Activated CD4-positive, alpha-beta T cell treated with anti-CD3 and anti-CD28 coated beads for 36 hours (primary cell): ENCODE measurements around the gene PLCL1. TPM values are rescaled to one million over a fixed set of nuclear protein-coding genes. Genes with fewer than 3 reads are reported as not detected.

Experiments used
- ATAC-seq: fragments of 200-7000 bp; cut with Tn5 transposase; one replicate; pipeline ENCODE4 v1.10.0; 2021; ENCODE audit warnings: mild to moderate bottlenecking, moderate library complexity
- CTCF ChIA-PET: fragments of 350-600 bp; sonication (Branson Sonifier 250); formaldehyde crosslinking; loops from one replicate; lab custom pipeline; 2021; ENCODE audit warnings: antibody characterized with exemption; lab: Charles Lee
- POLR2A ChIA-PET: fragments of 350-600 bp; sonication (Branson Sonifier 250); formaldehyde crosslinking; loops from one replicate; lab custom pipeline; 2021; ENCODE audit warnings: antibody characterized with exemption, inconsistent platforms; lab: Charles Lee
- DNase-seq: peaks from one replicate; pipeline ENCODE4 v3.0.0-alpha.2; 2020
- H3K27ac Mint-ChIP-seq: one replicate; pipeline ENCODE4 v1.8.0; 2021; ENCODE audit warnings: mixed read lengths
- H3K27me3 Mint-ChIP-seq: one replicate; pipeline ENCODE4 v1.8.0; 2021; ENCODE audit warnings: mixed read lengths
- H3K36me3 Mint-ChIP-seq: one replicate; pipeline ENCODE4 v1.8.0; 2021; ENCODE audit warnings: low read depth, mixed read lengths
- H3K4me1 Mint-ChIP-seq: one replicate; pipeline ENCODE4 v1.8.0; 2021; ENCODE audit warnings: mixed read lengths
- H3K4me3 Mint-ChIP-seq: one replicate; pipeline ENCODE4 v1.8.0; 2021; ENCODE audit warnings: mild to moderate bottlenecking, moderate library complexity, mixed read lengths
- H3K9me3 Mint-ChIP-seq: one replicate; pipeline ENCODE4 v1.8.0; 2021; ENCODE audit warnings: low read depth, mixed read lengths
- intact Hi-C, 2 experiments: fragments of 100-400 bp; cut with DNase I in 1 of 2; cut with micrococcal nuclease in 1 of 2; formaldehyde crosslinking; loops; one replicate each; pipeline versions ENCODE4 v1.14.2 to v1.15.1; 2022 to 2024; cut with DNase I, micrococcal nuclease
- total RNA-seq, 2 experiments: library from RNA; stranded (reverse); gene quantifications; one replicate each; pipeline ENCODE4 v1.2.3, GENCODE V29; 2021

Gene PLCL1
- total RNA-seq, 2 experiments from 2014 or later, result 1.6 to 1.7 TPM

DNA sequence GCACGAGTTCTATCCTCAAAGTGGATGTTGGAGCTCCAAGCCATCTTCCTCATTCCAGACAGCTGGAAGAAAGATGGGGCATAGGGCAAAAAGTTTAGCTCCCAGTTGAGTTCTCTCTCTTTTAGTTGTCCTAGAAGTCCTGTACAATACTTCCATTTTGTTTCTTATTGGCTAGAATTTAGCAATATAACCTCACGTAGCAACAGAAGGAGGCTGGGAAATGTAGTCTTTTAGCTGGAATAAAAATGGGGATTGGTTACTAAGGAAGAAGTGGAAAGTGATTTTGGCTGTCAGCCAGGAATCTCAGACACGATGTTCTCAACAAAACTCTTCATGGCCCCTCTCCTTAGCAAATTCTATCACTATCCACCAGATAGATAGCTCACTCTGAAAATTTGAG, 79.9 kb downstream of the PLCL1 start:
- intact Hi-C loops, result no loop called here
- peaks cover 5% of the 10 kb centered on the region for H3K36me3 Mint-ChIP-seq
- H3K9me3 Mint-ChIP-seq, result no peaks in the 10 kb centered on the region
- ATAC-seq (no peak), DNase-seq (no peak)
- no peak overlapping the region for H3K27ac Mint-ChIP-seq
- ChIA-PET CTCF (interaction anchor here (0.8 kb wide), 1 partner anchor 9 kb away, joined by 3 read pairs; no protein-coding TSS in a partner anchor), POLR2A (no interaction called here)
- H3K27me3 Mint-ChIP-seq, result no peaks in the 10 kb centered on the region
- H3K4me3 Mint-ChIP-seq, result no peak overlapping the region
- H3K4me1 Mint-ChIP-seq, result peaks cover 26% of the 10 kb centered on the region

DNA sequence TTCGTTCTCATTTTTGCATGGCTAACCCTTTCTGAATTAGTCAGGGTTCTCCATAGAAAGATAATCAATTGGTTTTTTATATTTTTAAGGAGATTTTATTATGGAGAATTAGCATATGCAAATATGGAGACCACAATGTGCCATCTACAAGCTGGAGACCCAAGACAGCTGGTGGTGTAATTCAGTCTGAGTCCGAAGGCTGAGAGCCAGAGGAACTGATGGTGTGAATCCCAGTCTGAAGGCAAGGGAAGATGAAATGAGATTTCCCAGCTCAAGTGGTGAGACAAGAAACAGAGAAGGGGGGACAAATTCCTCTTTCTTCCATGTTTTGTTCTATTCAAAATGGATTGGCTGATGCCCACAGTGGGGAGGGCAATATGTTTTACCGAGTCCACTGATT, 80.7 kb downstream of the PLCL1 start:
- DNase-seq, result no peak

DNA sequence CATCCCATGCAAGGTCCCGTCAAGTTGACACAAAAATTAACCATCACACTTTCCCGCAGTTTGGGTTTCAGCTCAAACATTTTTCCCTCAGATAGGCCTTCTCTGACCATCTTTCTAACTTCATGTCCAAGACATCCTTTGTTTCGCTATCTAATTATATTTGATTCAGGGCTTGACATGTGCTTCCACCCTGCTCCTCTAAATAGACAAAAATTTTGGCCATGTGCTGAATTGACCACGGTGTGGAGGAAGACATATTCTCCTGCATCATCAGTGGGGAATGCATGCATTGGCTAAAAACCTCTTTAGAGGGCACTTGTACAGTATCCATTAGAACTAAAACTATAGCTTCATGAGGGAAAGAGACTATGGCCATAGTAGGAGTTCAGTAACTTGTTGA, 81.2 kb downstream of the PLCL1 start:
- no peaks in the 10 kb centered on the region for H3K27me3 Mint-ChIP-seq
- H3K9me3 Mint-ChIP-seq, result no peaks in the 10 kb centered on the region
- H3K4me1 Mint-ChIP-seq, result peaks cover 32% of the 10 kb centered on the region
- ChIA-PET CTCF (interaction anchor here (0.5 to 1.6 kb wide), 6 partner anchors 10 to 77 kb away, joined by 3 to 8 read pairs (median 3); no protein-coding TSS in a partner anchor), POLR2A (interaction anchor here (1.1 kb wide), 1 partner anchor 59 kb away, joined by 3 read pairs; no protein-coding TSS in a partner anchor)
- DNase-seq (no peak), ATAC-seq (no peak)
- no peak overlapping the region for H3K27ac Mint-ChIP-seq
- peaks cover 5% of the 10 kb centered on the region for H3K36me3 Mint-ChIP-seq
- intact Hi-C loops, result loop anchor here in 1 of 2 experiments (5.0 kb wide), 2 partner anchors 83 to 117 kb away; partner anchors contain the start of gene PLCL1
- H3K4me3 Mint-ChIP-seq, result no peak overlapping the region

More for the DNA sequence above, 80.7 kb downstream of the PLCL1 start:
- ATAC-seq, result no peak
- CTCF ChIA-PET, result interaction anchor here (0.9 to 1.6 kb wide), 3 partner anchors 13 to 77 kb away, joined by 3 read pairs; no protein-coding TSS in a partner anchor
- POLR2A ChIA-PET, result interaction anchor here (1.1 kb wide), 1 partner anchor 60 kb away, joined by 3 read pairs; no protein-coding TSS in a partner anchor
- Mint-ChIP-seq H3K27ac (no peak overlapping the region), H3K9me3 (no peaks in the 10 kb centered on the region), H3K27me3 (no peaks in the 10 kb centered on the region), H3K36me3 (peaks cover 5% of the 10 kb centered on the region), H3K4me3 (no peak overlapping the region), H3K4me1 (peaks cover 31% of the 10 kb centered on the region)
- intact Hi-C loops, result loop anchor here in 1 of 2 experiments (5.0 kb wide), 2 partner anchors 83 to 117 kb away; partner anchors contain the start of gene PLCL1

DNA sequence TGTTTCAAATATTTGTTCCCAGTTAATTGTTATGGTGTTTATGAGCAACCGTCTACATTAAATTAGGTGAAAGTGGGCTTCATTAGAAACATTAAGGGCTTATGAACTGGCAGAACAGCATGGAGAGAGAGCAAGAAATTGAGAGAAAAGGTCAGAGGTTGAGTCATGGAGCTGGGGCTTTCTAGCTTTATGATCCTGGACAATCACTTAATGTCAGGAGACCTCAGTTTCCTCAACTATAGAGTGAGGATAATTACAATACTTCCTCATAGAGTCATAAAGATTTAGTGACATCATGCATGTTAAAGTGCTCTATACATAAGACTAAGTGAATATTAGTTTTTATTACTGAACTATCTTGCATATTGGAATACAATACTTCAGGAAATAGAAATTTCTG, 83.9 kb downstream of the PLCL1 start:
- ChIA-PET POLR2A (interaction anchor here (0.5 to 1.4 kb wide), 6 partner anchors 10 to 117 kb away, joined by 3 to 6 read pairs (median 3); no protein-coding TSS in a partner anchor), CTCF (interaction anchor here (1.1 to 1.9 kb wide), 5 partner anchors 22 to 75 kb away, joined by 3 to 10 read pairs (median 5); no protein-coding TSS in a partner anchor)
- Mint-ChIP-seq H3K27me3 (no peaks in the 10 kb centered on the region), H3K36me3 (peaks cover 5% of the 10 kb centered on the region), H3K4me1 (peaks cover 54% of the 10 kb centered on the region), H3K4me3 (no peak overlapping the region), H3K9me3 (no peaks in the 10 kb centered on the region), H3K27ac (peak overlapping the region; percentile 66)
- intact Hi-C loops, result loop anchor here (1.0 to 5.0 kb wide), 4 partner anchors 18 to 114 kb away; partner anchors contain the start of gene PLCL1 (in 2 of the 2)
- ATAC-seq, result no peak
- DNase-seq, result no peak

DNA sequence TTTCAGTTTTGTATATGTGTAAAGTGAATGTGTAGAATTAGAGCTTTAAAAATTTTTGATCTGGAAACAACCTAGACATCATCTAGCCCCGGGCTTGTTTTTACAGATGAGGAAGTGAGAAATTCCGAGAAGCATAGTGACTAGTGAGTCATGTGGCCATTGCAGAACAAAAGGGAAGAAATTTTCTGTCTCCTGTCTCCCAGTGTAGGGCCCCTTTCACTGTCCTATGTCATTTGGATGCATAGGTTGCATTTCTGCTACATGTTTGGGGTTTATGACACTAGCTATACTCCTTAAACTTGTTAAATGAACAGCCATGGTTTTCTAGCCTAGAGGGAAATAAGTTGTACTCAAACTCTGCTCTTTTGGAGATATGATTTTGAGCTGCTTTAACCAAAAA, 84.6 kb downstream of the PLCL1 start:
- H3K27me3 Mint-ChIP-seq, result no peaks in the 10 kb centered on the region
- intact Hi-C loops, result loop anchor here (1.0 to 5.0 kb wide), 4 partner anchors 51 to 113 kb away; partner anchors contain the start of gene PLCL1 (in 2 of the 2)
- POLR2A ChIA-PET, result interaction anchor here (0.5 to 1.4 kb wide), 5 partner anchors 9 to 116 kb away, joined by 3 to 6 read pairs (median 3); no protein-coding TSS in a partner anchor
- H3K36me3 Mint-ChIP-seq, result peaks cover 5% of the 10 kb centered on the region
- peak overlapping the region; percentile 38 for H3K4me3 Mint-ChIP-seq
- H3K27ac Mint-ChIP-seq, result peak overlapping the region; percentile 89
- peaks cover 57% of the 10 kb centered on the region for H3K4me1 Mint-ChIP-seq
- H3K9me3 Mint-ChIP-seq, result no peaks in the 10 kb centered on the region
- CTCF ChIA-PET, result interaction anchor here (0.5 to 1.9 kb wide), 10 partner anchors 14 to 1347 kb away, joined by 3 to 10 read pairs (median 4); no protein-coding TSS in a partner anchor
- peak; percentile 58 for DNase-seq
- ATAC-seq, result peak; percentile 87

DNA sequence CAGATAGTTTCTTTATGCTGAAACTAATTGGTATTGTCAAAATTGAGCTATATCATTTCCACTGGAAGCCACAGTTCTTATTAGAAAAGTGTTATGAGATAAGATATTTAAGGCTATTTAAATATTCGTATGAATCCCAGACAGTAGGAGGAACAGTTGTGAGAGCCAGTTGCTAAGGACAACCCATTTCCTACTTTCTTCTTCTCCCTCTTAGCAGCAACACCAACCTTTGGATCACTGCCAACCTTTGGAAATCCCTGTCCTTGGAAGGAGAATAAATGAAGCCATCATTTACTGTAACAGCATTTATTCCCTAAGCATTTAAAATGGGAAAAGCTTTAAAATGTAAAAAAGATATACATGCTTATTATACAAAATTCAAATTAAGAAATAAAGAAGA, 85.8 kb downstream of the PLCL1 start:
- no peaks in the 10 kb centered on the region for H3K9me3 Mint-ChIP-seq
- intact Hi-C loops, result loop anchor here (5.0 kb wide), 1 partner anchor 42 kb away; no protein-coding TSS in a partner anchor
- no peaks in the 10 kb centered on the region for H3K36me3 Mint-ChIP-seq
- no peak for DNase-seq
- POLR2A ChIA-PET, result no interaction called here
- no peak overlapping the region for H3K27ac Mint-ChIP-seq
- CTCF ChIA-PET, result interaction anchor here (0.7 to 1.9 kb wide), 6 partner anchors 26 to 176 kb away, joined by 3 to 10 read pairs (median 4); no protein-coding TSS in a partner anchor
- ATAC-seq, result no peak
- H3K4me1 Mint-ChIP-seq, result peaks cover 65% of the 10 kb centered on the region
- H3K27me3 Mint-ChIP-seq, result no peaks in the 10 kb centered on the region
- H3K4me3 Mint-ChIP-seq, result no peak overlapping the region

DNA sequence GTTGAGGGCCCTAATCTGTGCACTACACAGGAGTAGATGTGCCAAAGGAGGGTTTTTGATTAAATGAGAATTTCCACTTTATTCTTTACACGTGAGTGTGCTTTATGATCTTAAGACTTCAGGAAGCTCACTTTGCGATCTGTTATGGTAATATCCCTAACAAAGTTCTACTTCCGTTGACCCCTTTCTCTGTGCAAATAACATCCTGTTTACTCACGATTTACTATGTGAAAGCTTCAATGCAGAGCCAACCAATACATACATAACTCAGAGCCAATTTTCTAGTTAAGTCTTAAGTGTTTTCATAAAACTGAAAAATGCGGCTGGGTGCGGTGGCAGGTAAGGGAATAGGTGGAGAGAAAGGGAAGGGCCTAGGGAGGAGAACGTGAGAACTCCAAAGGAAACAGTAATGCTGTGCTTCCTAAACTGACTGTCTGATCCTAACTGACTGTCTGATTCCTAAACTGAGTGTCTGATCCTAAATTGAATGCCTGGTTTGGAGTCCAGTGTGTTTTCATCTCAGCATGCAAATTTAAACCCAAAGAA, 87.6 kb downstream of the PLCL1 start:
- Mint-ChIP-seq H3K4me1 (peaks cover 67% of the 10 kb centered on the region), H3K9me3 (no peaks in the 10 kb centered on the region), H3K27ac (peak overlapping the region; percentile 70), H3K36me3 (no peaks in the 10 kb centered on the region), H3K4me3 (peak overlapping the region; percentile 56), H3K27me3 (no peaks in the 10 kb centered on the region)
- no peak for ATAC-seq
- DNase-seq, result no peak
- ChIA-PET POLR2A (no interaction called here), CTCF (interaction anchor here (0.5 to 1.9 kb wide), 10 partner anchors 13 to 186 kb away, joined by 3 to 8 read pairs (median 3); no protein-coding TSS in a partner anchor)
- intact Hi-C loops, result loop anchor here (5.0 kb wide), 1 partner anchor 40 kb away; no protein-coding TSS in a partner anchor

DNA sequence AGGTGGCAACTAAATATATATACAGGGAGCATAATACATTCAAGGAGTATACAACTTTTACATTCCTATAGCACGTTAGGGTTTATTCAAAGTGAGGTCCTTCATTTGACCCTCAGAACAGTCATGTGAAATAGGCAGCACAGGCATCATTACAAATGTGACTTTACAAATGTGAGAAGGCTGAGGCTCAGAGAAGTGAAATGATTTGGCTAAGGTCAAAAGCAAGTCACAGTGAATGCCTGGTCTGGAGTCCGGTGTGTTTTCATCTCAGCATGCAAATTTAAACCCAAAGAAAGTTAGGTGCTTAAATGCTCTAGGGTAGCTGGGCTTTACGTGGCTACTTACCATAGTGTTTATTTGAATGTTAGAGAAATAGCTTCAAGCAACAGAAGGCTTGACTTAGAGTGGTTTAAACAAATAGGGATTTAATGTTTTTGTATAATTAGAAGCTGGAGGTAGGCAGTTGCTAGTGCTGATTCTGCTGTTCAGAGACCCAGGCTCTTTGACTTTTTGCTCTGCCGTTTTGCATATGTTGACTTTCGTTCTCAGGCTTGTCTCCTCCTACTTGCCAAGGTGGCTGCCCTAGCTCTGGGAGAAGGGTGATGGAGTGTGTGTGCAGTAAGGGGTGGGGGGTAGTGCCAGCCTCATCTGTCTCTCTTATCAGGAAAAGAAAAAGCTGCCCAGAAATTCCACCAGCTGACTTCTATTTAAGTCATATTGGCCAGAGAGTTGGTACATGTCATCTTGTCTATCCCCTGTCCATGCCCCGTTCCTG, 89.2 kb downstream of the PLCL1 start:
- Mint-ChIP-seq H3K9me3 (no peaks in the 10 kb centered on the region), H3K27me3 (no peaks in the 10 kb centered on the region), H3K27ac (peak overlapping the region; percentile 90), H3K4me1 (peaks cover 66% of the 10 kb centered on the region), H3K4me3 (peak overlapping the region; percentile 56), H3K36me3 (no peaks in the 10 kb centered on the region)
- DNase-seq (peak; percentile 33), ATAC-seq (peak; percentile 29)
- ChIA-PET CTCF (interaction anchor here (0.5 to 1.7 kb wide), 9 partner anchors 17 to 114 kb away, joined by 3 to 5 read pairs (median 3); no protein-coding TSS in a partner anchor), POLR2A (interaction anchor here (0.6 to 0.9 kb wide), 2 partner anchors 86 to 737 kb away, joined by 3 to 7 read pairs; no protein-coding TSS in a partner anchor)
- intact Hi-C loops, result loop anchor here (5.0 kb wide), 1 partner anchor 39 kb away; no protein-coding TSS in a partner anchor

DNA sequence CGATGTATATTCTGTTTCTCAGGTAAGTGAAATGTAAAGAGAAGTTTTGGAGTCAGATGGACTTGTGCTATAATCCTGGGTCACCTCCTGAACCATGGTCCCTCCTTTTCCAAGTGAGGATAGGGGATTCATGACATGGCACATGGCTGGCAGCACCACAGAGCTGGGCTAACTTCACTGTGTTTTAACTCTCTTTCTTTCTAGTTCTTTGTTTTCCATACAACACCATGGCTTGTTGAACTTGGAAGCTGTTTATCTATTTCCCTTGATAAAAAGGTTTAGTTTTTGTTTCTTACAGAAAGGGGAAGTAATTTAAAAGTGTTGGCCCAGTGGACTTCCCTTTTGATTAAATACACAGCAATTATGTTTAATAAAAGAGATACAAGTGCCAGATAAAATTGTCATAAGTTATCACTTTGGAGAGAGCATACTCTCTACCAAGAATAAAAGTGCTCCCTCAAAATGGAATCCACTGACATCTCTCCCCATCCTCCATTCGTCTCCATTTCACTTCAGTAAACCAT, 90.4 kb downstream of the PLCL1 start:
- no peaks in the 10 kb centered on the region for H3K27me3 Mint-ChIP-seq
- no peaks in the 10 kb centered on the region for H3K9me3 Mint-ChIP-seq
- no peak for ATAC-seq
- H3K27ac Mint-ChIP-seq, result no peak overlapping the region
- intact Hi-C loops, result loop anchor here (5.0 kb wide), 1 partner anchor 37 kb away; no protein-coding TSS in a partner anchor
- H3K4me3 Mint-ChIP-seq, result no peak overlapping the region
- no peak for DNase-seq
- POLR2A ChIA-PET, result no interaction called here
- peaks cover 60% of the 10 kb centered on the region for H3K4me1 Mint-ChIP-seq
- H3K36me3 Mint-ChIP-seq, result no peaks in the 10 kb centered on the region
- CTCF ChIA-PET, result interaction anchor here (0.7 to 1.4 kb wide), 6 partner anchors 16 to 233 kb away, joined by 3 to 5 read pairs (median 3); no protein-coding TSS in a partner anchor

DNA sequence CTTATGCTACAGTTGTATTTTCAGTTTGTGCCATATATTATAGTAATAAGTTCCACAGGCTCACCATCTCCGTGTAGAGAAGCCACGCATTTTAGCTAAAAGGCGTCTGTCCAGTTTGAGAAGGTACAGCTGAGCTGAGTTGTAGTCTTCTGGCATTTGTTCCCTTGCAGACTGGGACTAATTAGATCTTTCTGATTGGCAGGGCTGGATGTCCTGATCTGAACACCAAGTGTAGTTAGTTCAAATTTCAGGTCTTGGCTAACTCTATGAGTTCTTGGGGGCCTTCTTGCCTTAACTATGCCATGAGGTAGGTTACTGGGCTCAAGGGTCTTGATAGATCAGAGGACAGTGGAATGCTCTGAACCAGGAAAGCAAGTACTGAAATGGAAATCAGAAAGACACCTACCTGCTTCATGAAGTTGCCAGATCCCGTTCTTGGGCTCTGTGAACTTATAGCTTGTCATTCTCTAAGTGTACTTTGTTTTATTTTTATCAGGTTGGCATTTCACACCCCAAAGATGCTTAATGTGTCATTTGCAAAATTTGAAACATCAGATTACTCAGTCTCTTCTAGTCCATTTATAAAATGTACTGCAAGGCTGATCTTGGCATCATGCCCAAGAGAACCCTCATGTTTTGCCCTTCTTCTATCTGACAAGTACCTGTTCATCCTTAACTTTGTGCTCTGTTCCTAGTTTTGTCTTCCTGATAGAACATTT, 93.7 kb downstream of the PLCL1 start:
- Mint-ChIP-seq H3K9me3 (no peaks in the 10 kb centered on the region), H3K36me3 (no peaks in the 10 kb centered on the region), H3K4me3 (no peak overlapping the region), H3K27ac (no peak overlapping the region), H3K4me1 (peaks cover 38% of the 10 kb centered on the region), H3K27me3 (no peaks in the 10 kb centered on the region)
- DNase-seq (peak; percentile 8), ATAC-seq (no peak)
- ChIA-PET CTCF (interaction anchor here (1.0 kb wide), 1 partner anchor 23 kb away, joined by 3 read pairs; no protein-coding TSS in a partner anchor), POLR2A (interaction anchor here (1.0 kb wide), 1 partner anchor 9 kb away, joined by 3 read pairs; no protein-coding TSS in a partner anchor)
- intact Hi-C loops, result no loop called here
